Measurements from ENCODE around the gene CCNY.

GRCh38 chr10:35306852-35307251 is 29.5 kb upstream of the CCNY start:
- no peak for TF ChIP-seq CTCF (IDR thresholded peaks at IDR 0.05; ENCODE audit: low read depth, low read length, poor library complexity, severe bottlenecking)
- no peak for TF ChIP-seq EZH2phosphoT487 (IDR thresholded peaks at IDR 0.05; ENCODE audit: borderline replicate concordance, low read length)

All from DOHH2 (cell line).